Measurements from ENCODE around the gene FBXL13. TPM values are rescaled to one million over a fixed set of nuclear protein-coding genes. Genes with fewer than 3 reads are reported as not detected.

The FBXL13 gene
- total RNA-seq, 1 experiment from 2014 or later, result 0.97 TPM

GRCh38 chr7:102888561-102889233 is 185.9 kb downstream of the FBXL13 start:
- no peak overlapping the region for H3K4me3 ChIP-seq (ENCODE audit: insufficient read depth, low read depth, low read length)
- no peak for DNase-seq
- no peaks in the 10 kb centered on the region for H3K36me3 ChIP-seq (replicated peaks; ENCODE audit: control insufficient read depth, insufficient read depth, low read length)
- no peaks in the 10 kb centered on the region for H3K27me3 ChIP-seq (ENCODE audit: control insufficient read depth, insufficient read depth, low read length)

DNA sequence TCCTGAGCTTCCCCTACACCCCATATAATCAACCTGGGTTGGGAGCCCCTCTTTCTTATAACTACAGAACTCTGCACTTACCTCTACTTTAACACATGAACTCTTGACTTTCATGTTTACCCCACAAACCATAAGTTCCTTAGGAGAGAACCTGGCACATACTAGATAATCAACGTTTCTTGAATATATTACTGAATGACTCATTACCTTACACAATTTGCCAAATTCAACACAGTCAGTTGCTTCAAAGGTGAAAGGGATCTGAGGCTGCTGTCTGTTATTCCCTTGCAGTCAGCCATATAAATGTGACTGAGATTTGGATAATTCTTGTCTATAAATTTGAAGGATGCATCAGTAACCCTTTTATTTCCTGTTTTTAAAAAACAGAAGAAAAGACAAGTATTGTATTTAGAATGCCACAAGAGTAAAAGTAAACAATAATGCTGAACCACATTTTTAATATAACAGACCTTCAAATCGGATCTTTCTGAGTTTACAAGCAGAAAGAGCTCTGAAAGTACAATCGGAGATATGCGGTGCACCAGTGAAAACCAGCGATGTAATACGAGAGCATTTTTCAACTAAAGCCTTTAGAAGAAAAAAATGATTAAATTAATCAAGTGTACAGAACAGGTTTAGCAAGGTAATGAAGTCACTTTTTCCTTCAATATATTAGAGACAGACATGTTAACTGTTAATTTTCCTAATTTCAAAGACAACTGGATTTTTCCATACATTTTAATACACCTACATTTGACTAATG is 191.3 kb downstream of the FBXL13 start:
- Histone ChIP-seq H3K36me3 (replicated peaks; ENCODE audit: control insufficient read depth, insufficient read depth, low read length) (no peaks in the 10 kb centered on the region), H3K27me3 (ENCODE audit: control insufficient read depth, insufficient read depth, low read length) (no peaks in the 10 kb centered on the region), H3K4me3 (ENCODE audit: insufficient read depth, low read depth, low read length) (no peak overlapping the region)
- no peak for DNase-seq

DNA sequence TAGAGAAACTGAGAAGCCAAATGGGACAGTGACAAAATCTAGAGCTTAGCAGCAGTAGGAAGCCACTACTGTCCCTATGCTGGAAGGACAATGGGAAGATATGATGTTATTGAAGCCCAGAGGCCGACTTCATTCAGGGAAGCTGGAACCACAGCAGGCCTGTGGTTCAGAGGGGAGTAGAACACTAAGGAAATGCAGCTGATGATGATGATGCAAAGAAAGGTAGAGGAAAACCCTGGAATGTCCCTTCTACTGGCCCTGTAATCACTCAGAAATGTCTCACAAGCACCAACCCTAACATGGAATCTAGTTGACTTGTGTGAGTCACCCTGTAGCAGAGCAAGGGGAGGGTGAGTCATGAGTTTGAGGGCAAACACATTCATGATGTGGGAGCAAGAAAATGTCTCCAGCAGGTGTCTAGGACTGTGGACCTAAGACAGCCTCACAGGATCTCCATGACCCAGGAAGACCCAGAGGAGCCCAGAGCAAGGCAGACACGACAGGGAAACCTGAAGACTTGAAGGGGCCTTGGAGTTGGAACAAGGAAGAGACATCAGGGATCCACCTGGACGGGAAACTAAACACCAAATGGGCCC is 198.8 kb downstream of the FBXL13 start:
- Histone ChIP-seq H3K36me3 (replicated peaks; ENCODE audit: control insufficient read depth, insufficient read depth, low read length) (no peaks in the 10 kb centered on the region), H3K4me3 (ENCODE audit: insufficient read depth, low read depth, low read length) (no peak overlapping the region), H3K27me3 (ENCODE audit: control insufficient read depth, insufficient read depth, low read length) (no peaks in the 10 kb centered on the region)
- no peak for DNase-seq

GRCh38 chr7:102874966-102875365 is 199.6 kb downstream of the FBXL13 start:
- H3K4me3 ChIP-seq (ENCODE audit: insufficient read depth, low read depth, low read length), result no peak overlapping the region
- H3K36me3 ChIP-seq (replicated peaks; ENCODE audit: control insufficient read depth, insufficient read depth, low read length), result no peaks in the 10 kb centered on the region
- H3K27me3 ChIP-seq (ENCODE audit: control insufficient read depth, insufficient read depth, low read length), result no peaks in the 10 kb centered on the region
- DNase-seq, result no peak

GRCh38 chr7:102874166-102874829 is 200.3 kb downstream of the FBXL13 start:
- H3K36me3 ChIP-seq (replicated peaks; ENCODE audit: control insufficient read depth, insufficient read depth, low read length), result no peaks in the 10 kb centered on the region
- no peak for DNase-seq
- no peaks in the 10 kb centered on the region for H3K27me3 ChIP-seq (ENCODE audit: control insufficient read depth, insufficient read depth, low read length)
- no peak overlapping the region for H3K4me3 ChIP-seq (ENCODE audit: insufficient read depth, low read depth, low read length)

DNA sequence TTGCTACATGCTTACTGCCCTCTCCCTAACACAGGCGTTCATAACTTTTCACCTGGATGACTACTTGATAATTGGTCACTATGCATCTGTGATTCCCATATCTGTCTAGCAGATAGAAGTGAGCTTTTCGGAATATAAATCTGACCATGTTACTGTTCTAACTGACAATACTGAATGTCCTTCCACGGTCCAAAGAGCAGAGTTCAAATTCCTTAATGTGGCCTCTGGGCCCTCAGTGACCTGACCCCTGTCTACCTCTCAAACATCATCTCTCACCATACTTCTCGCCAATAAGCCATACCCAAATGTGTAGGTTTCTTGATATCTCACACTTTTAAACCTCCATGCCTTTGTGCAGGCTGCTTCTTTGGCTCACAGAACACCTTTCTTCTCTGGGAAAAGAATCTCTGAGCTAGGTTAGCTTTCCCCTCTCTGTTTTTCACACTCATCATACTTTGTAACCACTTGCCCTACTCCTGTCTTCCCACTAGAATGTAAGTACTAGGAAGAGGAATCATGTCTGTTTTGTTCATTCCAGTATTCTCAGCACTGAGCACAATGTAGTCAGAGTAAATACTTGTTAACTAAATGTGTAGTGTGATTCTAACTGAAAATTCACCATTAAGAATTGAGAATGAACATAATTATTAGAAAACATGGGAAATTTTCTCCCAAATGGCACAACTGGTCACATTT is 201.0 kb downstream of the FBXL13 start:
- H3K27me3 ChIP-seq (ENCODE audit: control insufficient read depth, insufficient read depth, low read length), result no peaks in the 10 kb centered on the region
- H3K36me3 ChIP-seq (replicated peaks; ENCODE audit: control insufficient read depth, insufficient read depth, low read length), result no peaks in the 10 kb centered on the region
- no peak overlapping the region for H3K4me3 ChIP-seq (ENCODE audit: insufficient read depth, low read depth, low read length)
- DNase-seq, result no peak

- H3K36me3 ChIP-seq (replicated peaks; ENCODE audit: control insufficient read depth, insufficient read depth, low read length), result no peaks in the 10 kb centered on the region
- H3K4me3 ChIP-seq (ENCODE audit: insufficient read depth, low read depth, low read length), result no peak overlapping the region
- H3K27me3 ChIP-seq (ENCODE audit: control insufficient read depth, insufficient read depth, low read length), result no peaks in the 10 kb centered on the region
- DNase-seq, result no peak
Observed at GRCh38 chr7:102872460-102872859, 202.1 kb downstream of the FBXL13 start.

DNA sequence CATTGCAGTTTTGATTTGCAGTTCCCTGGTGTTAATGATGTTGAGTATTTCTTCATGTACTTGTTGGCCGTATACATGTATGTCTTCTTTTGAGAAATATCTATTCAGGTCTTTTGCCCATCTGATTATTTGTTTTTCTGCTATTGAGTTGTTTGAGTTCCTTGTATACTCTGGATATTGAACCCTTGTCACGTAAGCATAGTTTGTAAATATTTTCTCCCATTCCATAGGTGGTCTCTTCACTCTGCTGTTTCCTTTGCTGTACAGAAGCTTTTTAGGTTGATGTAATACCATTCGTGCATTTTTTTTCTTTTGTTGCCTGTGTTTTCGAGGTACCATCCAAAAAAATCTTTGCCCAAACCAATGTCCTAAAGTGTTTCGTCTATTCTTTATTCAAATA is 205.4 kb downstream of the FBXL13 start:
- no peaks in the 10 kb centered on the region for H3K36me3 ChIP-seq (replicated peaks; ENCODE audit: control insufficient read depth, insufficient read depth, low read length)
- no peaks in the 10 kb centered on the region for H3K27me3 ChIP-seq (ENCODE audit: control insufficient read depth, insufficient read depth, low read length)
- no peak overlapping the region for H3K4me3 ChIP-seq (ENCODE audit: insufficient read depth, low read depth, low read length)
- no peak for DNase-seq

DNA sequence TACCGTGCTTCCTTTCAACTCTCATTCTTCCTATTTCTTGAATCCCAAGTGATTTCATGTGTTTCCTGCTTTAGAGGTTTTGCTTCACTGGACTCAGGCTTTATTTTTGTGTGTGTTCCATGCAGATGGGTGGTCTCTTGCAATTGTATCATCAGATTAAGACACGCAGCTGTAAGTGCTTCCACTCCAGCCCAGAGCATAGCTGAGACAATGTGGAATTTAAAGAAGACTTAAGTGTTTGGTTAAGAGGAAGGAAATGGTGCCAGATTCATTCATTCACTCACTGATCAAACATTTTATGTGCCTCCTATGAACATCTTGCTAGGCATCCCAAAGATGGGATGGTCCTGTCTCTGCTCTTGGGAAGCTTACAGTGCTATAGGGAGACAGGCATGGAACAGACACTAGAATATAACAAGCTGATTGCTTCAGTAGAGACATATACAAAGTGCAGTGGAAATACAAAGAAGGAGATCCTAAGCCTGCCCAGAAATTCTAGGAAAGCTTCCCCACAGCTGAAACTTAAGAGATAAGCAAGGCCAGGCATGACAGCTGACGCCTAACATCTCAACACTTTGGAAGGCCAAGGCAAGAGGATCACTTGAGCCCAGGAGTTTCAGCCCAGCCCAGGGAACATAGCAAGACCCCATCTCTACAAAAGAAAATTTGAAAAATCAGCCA is 207.9 kb downstream of the FBXL13 start:
- Histone ChIP-seq H3K36me3 (replicated peaks; ENCODE audit: control insufficient read depth, insufficient read depth, low read length) (no peaks in the 10 kb centered on the region), H3K4me3 (ENCODE audit: insufficient read depth, low read depth, low read length) (no peak overlapping the region), H3K27me3 (ENCODE audit: control insufficient read depth, insufficient read depth, low read length) (no peaks in the 10 kb centered on the region)
- no peak for DNase-seq

GRCh38 chr7:102864958-102865357 is 209.6 kb downstream of the FBXL13 start:
- Histone ChIP-seq H3K36me3 (replicated peaks; ENCODE audit: control insufficient read depth, insufficient read depth, low read length) (no peaks in the 10 kb centered on the region), H3K27me3 (ENCODE audit: control insufficient read depth, insufficient read depth, low read length) (no peaks in the 10 kb centered on the region), H3K4me3 (ENCODE audit: insufficient read depth, low read depth, low read length) (no peak overlapping the region)
- no peak for DNase-seq

DNA sequence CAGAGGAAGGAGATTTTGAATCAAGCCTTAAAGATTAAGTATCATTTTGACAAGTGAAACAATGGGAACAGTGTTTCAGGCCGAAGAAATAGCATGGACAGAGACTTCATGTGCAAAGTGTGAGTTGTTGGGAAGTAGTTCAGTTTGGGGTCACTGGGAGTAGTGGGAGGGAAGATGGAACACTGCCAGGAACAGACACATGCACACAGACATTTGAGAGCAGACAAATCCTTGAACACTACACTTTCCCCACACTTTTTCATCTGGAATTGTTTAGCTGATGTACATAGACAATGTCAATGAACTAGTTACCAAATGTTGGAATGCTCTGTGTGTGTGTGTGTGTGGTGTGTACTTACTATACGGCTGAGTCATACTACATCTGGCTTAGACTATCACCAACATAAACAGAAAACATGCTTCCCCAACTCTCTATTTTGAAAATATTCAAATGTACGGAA is 214.2 kb downstream of the FBXL13 start:
- Histone ChIP-seq H3K36me3 (replicated peaks; ENCODE audit: control insufficient read depth, insufficient read depth, low read length) (no peaks in the 10 kb centered on the region), H3K27me3 (ENCODE audit: control insufficient read depth, insufficient read depth, low read length) (no peaks in the 10 kb centered on the region), H3K4me3 (ENCODE audit: insufficient read depth, low read depth, low read length) (no peak overlapping the region)
- no peak for DNase-seq

- no peak for DNase-seq
- Histone ChIP-seq H3K36me3 (replicated peaks; ENCODE audit: control insufficient read depth, insufficient read depth, low read length) (no peaks in the 10 kb centered on the region), H3K27me3 (ENCODE audit: control insufficient read depth, insufficient read depth, low read length) (no peaks in the 10 kb centered on the region), H3K4me3 (ENCODE audit: insufficient read depth, low read depth, low read length) (no peak overlapping the region)
Observed at GRCh38 chr7:102859799-102860125, 214.8 kb downstream of the FBXL13 start.

DNA sequence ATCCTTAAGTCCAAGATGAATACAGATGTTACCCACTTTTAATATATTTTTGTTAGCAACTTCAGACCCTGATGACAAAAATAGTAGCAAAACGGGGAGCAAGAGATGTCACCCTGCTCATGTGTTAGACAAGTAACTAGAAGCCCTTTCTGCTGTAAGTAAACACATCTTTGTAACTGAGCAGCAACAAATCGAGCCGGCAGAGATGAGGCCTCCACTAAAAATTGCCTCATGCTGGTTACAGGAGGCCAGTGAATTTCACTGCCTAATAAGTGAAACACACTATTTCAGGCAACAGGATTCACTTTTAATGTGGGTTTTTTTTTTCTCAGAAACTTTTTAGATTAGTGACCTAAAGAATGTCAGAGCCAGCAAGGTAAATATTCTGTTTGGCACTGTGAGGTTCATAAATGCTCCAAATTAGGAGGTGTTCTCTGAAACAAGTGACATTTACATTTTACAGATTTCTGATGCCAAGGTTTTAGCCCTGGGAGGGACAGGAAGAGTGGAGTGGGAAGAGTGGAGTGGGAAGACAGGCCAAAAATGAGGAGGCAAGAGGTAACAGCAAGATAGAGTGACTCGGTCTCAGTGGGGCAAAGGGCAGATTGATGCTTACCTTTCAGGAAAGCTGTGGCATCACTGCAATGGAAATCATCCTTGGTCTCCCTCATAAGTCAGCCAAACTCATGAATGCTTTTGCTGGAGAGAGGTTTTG is 215.4 kb downstream of the FBXL13 start:
- no peaks in the 10 kb centered on the region for H3K27me3 ChIP-seq (ENCODE audit: control insufficient read depth, insufficient read depth, low read length)
- no peak overlapping the region for H3K4me3 ChIP-seq (ENCODE audit: insufficient read depth, low read depth, low read length)
- H3K36me3 ChIP-seq (replicated peaks; ENCODE audit: control insufficient read depth, insufficient read depth, low read length), result no peaks in the 10 kb centered on the region
- no peak for DNase-seq

Data from H7 (cell line).